H1 (cell line): ENCODE measurements around the gene TTC28. TPM values are rescaled to one million over a fixed set of nuclear protein-coding genes. Genes with fewer than 3 reads are reported as not detected.

Experiments used
- CTCF ChIA-PET: fragments of 300-600 bp; sonication (Branson Sonifier 250); formaldehyde crosslinking; loops from one replicate; lab custom pipeline; 2021; ENCODE audit not compliant: partially characterized antibody; lab: Charles Lee
- POLR2A ChIA-PET: fragments of 300-600 bp; sonication (Branson Sonifier 250); formaldehyde crosslinking; loops from one replicate; lab custom pipeline; 2021; ENCODE audit warnings: inconsistent platforms; ENCODE audit not compliant: partially characterized antibody; lab: Charles Lee
- DNase-seq, 2 experiments: peaks; one replicate each; pipeline versions ENCODE4 v3.0.0 to v3.0.0-alpha.2; 2010 to 2022; ENCODE audit warnings: low spot score in 2 of 2, low read depth in 1 of 2, mixed read lengths in 1 of 2
- FAIRE-seq: peaks from 2 replicates; lab custom pipeline; 2011; peaks lifted over from hg19 to GRCh38; lab: Jason Lieb, UNC
- H2AFZ ChIP-seq: 2 replicates; pipeline ENCODE4 v1.8.1; 2012; ENCODE audit warnings: low read length, inconsistent platforms
- H2AK5ac ChIP-seq: 2 replicates; pipeline ENCODE4 v1.6.1; 2013; ENCODE audit warnings: low read depth, low read length
- H2BK120ac ChIP-seq: replicated peaks from 2 replicates; pipeline ENCODE3; 2013; ENCODE audit warnings: low read depth, low read length, inconsistent platforms
- H2BK12ac ChIP-seq: 2 replicates; pipeline ENCODE4 v1.6.1; 2013; ENCODE audit warnings: low read depth, low read length
- H2BK15ac ChIP-seq: 2 replicates; pipeline ENCODE4 v1.6.1; 2013; ENCODE audit warnings: low read length
- H2BK20ac ChIP-seq: 2 replicates; pipeline ENCODE4 v1.6.1; 2013; ENCODE audit warnings: low read length
- H2BK5ac ChIP-seq: 2 replicates; pipeline ENCODE4 v1.6.1; 2013; ENCODE audit warnings: low read depth, low read length
- H3K14ac ChIP-seq: 2 replicates; pipeline ENCODE4 v1.6.1; 2013; ENCODE audit warnings: inconsistent platforms; ENCODE audit not compliant: insufficient read length
- H3K18ac ChIP-seq: 2 replicates; pipeline ENCODE4 v1.6.1; 2013; ENCODE audit warnings: low read length; ENCODE audit errors: extremely low read depth
- H3K23ac ChIP-seq: 2 replicates; pipeline ENCODE4 v1.6.1; 2013; ENCODE audit warnings: inconsistent platforms; ENCODE audit not compliant: insufficient read length
- H3K23me2 ChIP-seq: 2 replicates; pipeline ENCODE4 v1.6.1; 2013; ENCODE audit warnings: low read depth, low read length
- H3K27ac ChIP-seq: 2 replicates; pipeline ENCODE4 v1.6.1; 2011; ENCODE audit warnings: low read depth, low read length, inconsistent platforms
- H3K27me3 ChIP-seq, 4 experiments: replicated peaks in 1 of 4; 1 replicate in 1 of 4; 2 replicates in 3 of 4; pipeline versions ENCODE4 v1.6.1 to v1.8.1; 2011 to 2013; ENCODE audit warnings: low read length in 3 of 4, mild to moderate bottlenecking in 3 of 4, inconsistent platforms in 2 of 4, mixed read lengths in 2 of 4, moderate library complexity in 1 of 4; ENCODE audit not compliant: control insufficient read depth in 3 of 4, insufficient read depth in 3 of 4; ENCODE audit errors: extremely low read depth in 1 of 4
- H3K36me3 ChIP-seq, 4 experiments: 2 replicates each; pipeline versions ENCODE4 v1.6.1 to v1.8.1; 2011 to 2013; ENCODE audit warnings: mild to moderate bottlenecking in 4 of 4, low read length in 3 of 4, moderate library complexity in 2 of 4, control low read depth in 1 of 4, inconsistent platforms in 1 of 4; ENCODE audit not compliant: insufficient read depth in 4 of 4, control insufficient read depth in 2 of 4
- H3K4ac ChIP-seq: replicated peaks from 2 replicates; pipeline ENCODE3; 2013; ENCODE audit warnings: low read length, low read depth, mixed read lengths, inconsistent platforms; ENCODE audit not compliant: insufficient read length
- H3K4me1 ChIP-seq, 4 experiments: replicated peaks in 1 of 4; 1 replicate in 1 of 4; 2 replicates in 3 of 4; pipeline versions ENCODE4 v1.6.1 to v1.8.1; 2011 to 2013; ENCODE audit warnings: low read length in 3 of 4, inconsistent platforms in 2 of 4, mixed read lengths in 1 of 4; ENCODE audit not compliant: insufficient read depth in 4 of 4, control insufficient read depth in 3 of 4
- H3K4me2 ChIP-seq, 2 experiments: 2 replicates each; pipeline versions ENCODE4 v1.6.1 to v1.8.1; 2011 to 2013; ENCODE audit warnings: low read depth in 2 of 2, low read length in 2 of 2, control low read depth in 1 of 2, inconsistent platforms in 1 of 2, mild to moderate bottlenecking in 1 of 2; ENCODE audit not compliant: insufficient read depth in 1 of 2
- H3K4me3 ChIP-seq, 4 experiments: fragments of 200-600, 300-600 bp in 1 of 4; sonication (generic), shearing (Covaris generic), sonication (Bioruptor Twin) in 1 of 4; 2 replicates each; pipeline versions ENCODE4 v1.5.1 to v1.8.1; 2011 to 2016; ENCODE audit warnings: low read length in 4 of 4, low read depth in 3 of 4, control low read depth in 2 of 4, inconsistent platforms in 2 of 4, mild to moderate bottlenecking in 2 of 4, mixed read lengths in 1 of 4, moderate library complexity in 1 of 4; ENCODE audit not compliant: insufficient read depth in 2 of 4; ENCODE audit errors: extremely low read depth in 1 of 4
- H3K56ac ChIP-seq: replicated peaks from 2 replicates; pipeline ENCODE3; 2013; ENCODE audit warnings: low read depth, mild to moderate bottlenecking, mixed read lengths, low read length, inconsistent platforms; ENCODE audit not compliant: insufficient read length
- H3K79me1 ChIP-seq: 2 replicates; pipeline ENCODE4 v1.6.1; 2013; ENCODE audit warnings: low read depth, low read length, control low read depth
- H3K79me2 ChIP-seq, 2 experiments: 2 replicates each; pipeline versions ENCODE4 v1.6.1 to v1.8.1; 2012 to 2013; ENCODE audit warnings: low read length in 2 of 2, mild to moderate bottlenecking in 2 of 2, inconsistent platforms in 1 of 2; ENCODE audit not compliant: insufficient read depth in 2 of 2, control insufficient read depth in 1 of 2
- H3K9ac ChIP-seq, 4 experiments: replicated peaks in 1 of 4; 1 replicate in 1 of 4; 2 replicates in 3 of 4; pipeline versions ENCODE4 v1.6.1 to v1.8.1; 2011 to 2013; ENCODE audit warnings: low read depth in 3 of 4, low read length in 3 of 4, control low read depth in 2 of 4, mild to moderate bottlenecking in 2 of 4, moderate library complexity in 2 of 4, inconsistent platforms in 1 of 4; ENCODE audit errors: extremely low read depth in 1 of 4
- H3K9me3 ChIP-seq, 2 experiments: 2 replicates each; pipeline versions ENCODE4 v1.6.1 to v1.8.1; 2012 to 2013; ENCODE audit warnings: mild to moderate bottlenecking in 2 of 2, moderate library complexity in 2 of 2, control low read depth in 1 of 2, inconsistent platforms in 1 of 2, low read depth in 1 of 2, low read length in 1 of 2, mixed read lengths in 1 of 2; ENCODE audit not compliant: insufficient read depth in 2 of 2
- H4K20me1 ChIP-seq, 2 experiments: replicated peaks in 1 of 2; 2 replicates each; pipeline versions ENCODE3 to v1.8.1; 2011 to 2013; ENCODE audit warnings: inconsistent platforms in 2 of 2, low read length in 2 of 2, mild to moderate bottlenecking in 1 of 2; ENCODE audit not compliant: insufficient read depth in 2 of 2, control insufficient read depth in 1 of 2
- H4K5ac ChIP-seq: 2 replicates; pipeline ENCODE4 v1.6.1; 2013; ENCODE audit warnings: low read length, low read depth, mixed read lengths, inconsistent platforms; ENCODE audit not compliant: insufficient read length
- H4K8ac ChIP-seq: 2 replicates; pipeline ENCODE4 v1.8.0; 2013; ENCODE audit warnings: mild to moderate bottlenecking, moderate library complexity, low read length, inconsistent platforms; ENCODE audit not compliant: insufficient read depth; ENCODE audit errors: extremely low read depth
- H4K91ac ChIP-seq: replicated peaks from 2 replicates; pipeline ENCODE3; 2013; ENCODE audit warnings: low read length, mixed read lengths, inconsistent platforms; ENCODE audit not compliant: insufficient read length
- ASH2L ChIP-seq: fragments of 200-600, 300-600 bp; sonication (generic); IDR thresholded peaks from one replicate; pipeline ENCODE4 v1.7.1; 2017; ENCODE audit warnings: low read length
- BACH1 ChIP-seq: IDR thresholded peaks from 2 replicates; pipeline ENCODE4 v1.6.1; 2012; ENCODE audit warnings: low read length, improper control_type of control experiment
- EGR1 ChIP-seq: IDR thresholded peaks from 2 replicates; pipeline ENCODE4 v1.6.1; 2011; ENCODE audit warnings: low read depth, low read length, borderline replicate concordance
- JUND ChIP-seq: IDR thresholded peaks from 2 replicates; pipeline ENCODE4 v1.6.1; 2011; ENCODE audit warnings: mild to moderate bottlenecking, improper control_type of control experiment, low read length
- KDM5A ChIP-seq: fragments of 200-600 bp; IDR thresholded peaks from 2 replicates; pipeline ENCODE4 v1.7.1; 2012; ENCODE audit warnings: mild to moderate bottlenecking, low read length, inconsistent platforms, mixed read lengths
- MAFK ChIP-seq: IDR thresholded peaks from 2 replicates; pipeline ENCODE4 v1.6.1; 2012; ENCODE audit warnings: low read depth, mild to moderate bottlenecking, improper control_type of control experiment, low read length
- NANOG ChIP-seq: IDR thresholded peaks from 2 replicates; pipeline ENCODE4 v1.6.1; 2011; ENCODE audit warnings: low read length, low read depth, mild to moderate bottlenecking, inconsistent platforms; ENCODE audit not compliant: insufficient read depth, poor library complexity, severe bottlenecking
- SAP30 ChIP-seq: fragments of 300-600 bp; sonication (generic); IDR thresholded peaks from 2 replicates; pipeline ENCODE4 v1.7.1; 2012; ENCODE audit warnings: low read length, moderate library complexity, mild to moderate bottlenecking, inconsistent platforms; ENCODE audit not compliant: insufficient read depth, insufficient replicate concordance
- SIRT6 ChIP-seq: IDR thresholded peaks from one replicate; pipeline ENCODE4 v1.7.1; 2012; ENCODE audit warnings: low read length, inconsistent platforms
- SP4 ChIP-seq: IDR thresholded peaks from 2 replicates; pipeline ENCODE4 v1.6.1; 2012; ENCODE audit warnings: low read length, inconsistent platforms
- SUZ12 ChIP-seq: fragments of 200-600 bp; sonication (generic); IDR thresholded peaks from 2 replicates; pipeline ENCODE4 v1.6.1; 2012; ENCODE audit warnings: mild to moderate bottlenecking, inconsistent platforms, low read length, moderate library complexity, mixed read lengths
- polyA plus RNA-seq, 7 experiments: library from polyadenylated mRNA; depleted of rRNA in 3 of 7; stranded (reverse) in 5 of 7; unstranded in 2 of 7; fragments of >200 nt in 5 of 7; fragments of 200-250 nt in 2 of 7; gene quantifications; 1 replicate in 5 of 7; 2 replicates in 1 of 7; 4 replicates in 1 of 7; pipeline versions ENCODE4 v1.2.1 to v1.2.3, GENCODE V29; 2011 to 2013; ENCODE audit warnings: missing spikeins in 2 of 7, mixed read lengths in 2 of 7
- total RNA-seq: library from RNA; stranded (reverse); fragmentation: NEBNext Ultra II Directional; extraction: Animal tissue kit (Norgen Biotek cat#: 25700); gene quantifications from 2 replicates; pipeline ENCODE4 v1.2.1, GENCODE V29; 2021
- TF ChIP-seq, protein P1 (sequence below): IDR thresholded peaks from 2 replicates; pipeline ENCODE4 v1.6.1; 2012; ENCODE audit warnings: inconsistent platforms

Gene TTC28
- total and polyA plus RNA-seq, 2 of the 8 experiments (the other 6 are each of a cell fraction or from before 2014, with no cell fraction given) = 2.6 to 12.6 TPM

- no peak overlapping the region for H3K18ac ChIP-seq
- no peak overlapping the region for H4K8ac ChIP-seq
- no peak overlapping the region for H3K9ac ChIP-seq
- no peak overlapping the region for H4K91ac ChIP-seq
- ChIA-PET CTCF (no interaction called here), POLR2A (no interaction called here)
- no peak for TF ChIP-seq SP4
- no peak for TF ChIP-seq ASH2L
- no peak for TF ChIP-seq KDM5A
- TF ChIP-seq SAP30 = no peak
- no peak for TF ChIP-seq BACH1
- TF ChIP-seq SUZ12 = no peak
- TF ChIP-seq MAFK = no peak
- no peak for TF ChIP-seq EGR1
- no peak for TF ChIP-seq SIRT6
- TF ChIP-seq NANOG = no peak
- TF ChIP-seq, protein P1, sequence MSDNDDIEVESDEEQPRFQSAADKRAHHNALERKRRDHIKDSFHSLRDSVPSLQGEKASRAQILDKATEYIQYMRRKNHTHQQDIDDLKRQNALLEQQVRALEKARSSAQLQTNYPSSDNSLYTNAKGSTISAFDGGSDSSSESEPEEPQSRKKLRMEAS = no peak
- no peak for TF ChIP-seq JUND
- no peaks in the 10 kb centered on the region for H4K20me1 ChIP-seq
- H3K4ac ChIP-seq = no peak overlapping the region
- no peaks in the 10 kb centered on the region for H3K79me1 ChIP-seq
- H2AFZ ChIP-seq = no peak overlapping the region
- H3K14ac ChIP-seq = no peak overlapping the region
- no peak overlapping the region for H3K4me3 ChIP-seq
- no peak overlapping the region for H4K5ac ChIP-seq
- H3K23me2 ChIP-seq = no peaks in the 10 kb centered on the region; the same call in 1 of the 2 replicates
- H3K9me3 ChIP-seq = no peaks in the 10 kb centered on the region
- H2BK5ac ChIP-seq = no peak overlapping the region
- no peak overlapping the region for H3K23ac ChIP-seq
- no peak overlapping the region for H2BK20ac ChIP-seq
- no peak overlapping the region for H2BK120ac ChIP-seq
- H2BK15ac ChIP-seq = no peak overlapping the region
- H3K4me1 ChIP-seq = peaks cover 0 to 8% (median 3%) of the 10 kb centered on the region in 4 experiments; a peak in 2 of 7 replicates
- H2BK12ac ChIP-seq = no peak overlapping the region
- no peak for FAIRE-seq
- H3K27me3 ChIP-seq = no peaks in the 10 kb centered on the region
- no peaks in the 10 kb centered on the region for H3K36me3 ChIP-seq
- no peak for DNase-seq
- no peak overlapping the region for H3K56ac ChIP-seq
- no peak overlapping the region for H2AK5ac ChIP-seq
- H3K4me2 ChIP-seq = no peak overlapping the region
- H3K79me2 ChIP-seq = no peaks in the 10 kb centered on the region
- no peak overlapping the region for H3K27ac ChIP-seq
Observed at GRCh38 chr22:28627791-28628190, 51.8 kb downstream of the TTC28 start.
